ENCODE measurements around the gene MANBA. TPM values are rescaled to one million over a fixed set of nuclear protein-coding genes. Genes with fewer than 3 reads are reported as not detected.

The MANBA gene
- total and polyA plus RNA-seq, 2 of the 13 experiments (the other 11 are each of a cell fraction or from before 2014, with no cell fraction given), result 11.7 to 33.3 TPM

DNA sequence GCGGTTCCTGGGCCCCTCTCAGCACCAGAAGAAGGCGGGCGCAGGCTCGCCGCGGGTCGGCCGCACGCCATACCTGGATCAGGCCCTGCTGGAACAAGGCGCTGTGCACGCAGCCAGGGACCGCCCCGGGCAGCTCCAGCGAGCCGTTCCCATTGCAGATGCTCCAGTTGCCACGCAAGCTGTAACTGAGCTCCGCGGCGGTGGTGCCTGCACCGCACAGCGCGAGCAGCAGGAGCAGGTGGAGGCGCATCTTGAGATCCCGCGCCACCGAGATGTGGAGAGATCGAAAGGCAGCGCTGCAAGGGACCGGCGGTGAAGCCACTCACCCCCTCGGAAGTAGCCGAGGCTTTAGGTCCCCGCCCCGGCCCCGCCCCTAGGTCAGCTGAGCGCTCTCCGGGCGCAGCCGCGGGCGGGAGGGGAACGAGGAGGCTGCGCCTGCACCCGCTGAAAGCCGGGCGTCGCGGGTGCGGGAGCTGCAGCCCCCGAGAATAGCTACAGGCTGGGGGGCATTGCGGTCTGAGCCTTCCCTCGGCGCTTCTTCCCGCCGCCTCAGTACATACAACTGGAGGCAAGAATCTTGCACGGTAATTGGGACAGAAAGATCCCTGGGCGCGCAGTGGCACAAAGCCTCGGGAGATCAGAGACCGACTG lies at the start of gene MANBA (continued):
- peak; percentile 22; the same call in 1 of the 2 replicates for TF ChIP-seq PAXIP1 (CRISPR knock-in tag; conservative IDR thresholded peaks at IDR 0.05)
- no peak for TF ChIP-seq HMGA1 (CRISPR knock-in tag; conservative IDR thresholded peaks at IDR 0.05)
- no peak for TF ChIP-seq ZNF326 (CRISPR knock-in tag; IDR thresholded peaks at IDR 0.05; ENCODE audit: borderline replicate concordance)
- TF ChIP-seq ZBTB38 (CRISPR knock-in tag; IDR thresholded peaks at IDR 0.05), result no peak
- TF ChIP-seq NFRKB (IDR thresholded peaks at IDR 0.05), result no peak
- TF ChIP-seq PHF20 (CRISPR knock-in tag; IDR thresholded peaks at IDR 0.05), result no peak; the same call in 1 of the 2 replicates
- TF ChIP-seq ZNF337 (CRISPR knock-in tag; IDR thresholded peaks at IDR 0.05; ENCODE audit: borderline replicate concordance, low read depth), result no peak
- no peak for TF ChIP-seq CBX2 (IDR thresholded peaks at IDR 0.05; ENCODE audit: low read depth, low read length)
- 0 out of 2 replicates have a peak, but pooled peaks have one; percentile 38 for TF ChIP-seq CBX2 (CRISPR knock-in tag; IDR thresholded peaks at IDR 0.05; ENCODE audit: low read depth)
- TF ChIP-seq ZNF780A (CRISPR knock-in tag; IDR thresholded peaks at IDR 0.05), result no peak
- TF ChIP-seq POLR2AphosphoS2 (IDR thresholded peaks at IDR 0.05; ENCODE audit: low read depth, low read length), result no peak
- peak; percentile 48; the same call in 1 of the 2 replicates for TF ChIP-seq BCL6 (CRISPR knock-in tag; IDR thresholded peaks at IDR 0.05)
- TF ChIP-seq HMG20B (CRISPR knock-in tag; conservative IDR thresholded peaks at IDR 0.05), result 0 out of 2 replicates have a peak, but pooled peaks have one; percentile 43
- TF ChIP-seq PAWR (CRISPR knock-in tag; IDR thresholded peaks at IDR 0.05; ENCODE audit: borderline replicate concordance), result 0 out of 2 replicates have a peak, but pooled peaks have one; percentile 42
- TF ChIP-seq, protein P1, sequence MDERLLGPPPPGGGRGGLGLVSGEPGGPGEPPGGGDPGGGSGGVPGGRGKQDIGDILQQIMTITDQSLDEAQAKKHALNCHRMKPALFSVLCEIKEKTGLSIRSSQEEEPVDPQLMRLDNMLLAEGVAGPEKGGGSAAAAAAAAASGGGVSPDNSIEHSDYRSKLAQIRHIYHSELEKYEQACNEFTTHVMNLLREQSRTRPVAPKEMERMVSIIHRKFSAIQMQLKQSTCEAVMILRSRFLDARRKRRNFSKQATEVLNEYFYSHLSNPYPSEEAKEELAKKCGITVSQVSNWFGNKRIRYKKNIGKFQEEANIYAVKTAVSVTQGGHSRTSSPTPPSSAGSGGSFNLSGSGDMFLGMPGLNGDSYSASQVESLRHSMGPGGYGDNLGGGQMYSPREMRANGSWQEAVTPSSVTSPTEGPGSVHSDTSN (CRISPR knock-in tag; IDR thresholded peaks at IDR 0.05), result no peak
- TF ChIP-seq ZNF414 (CRISPR knock-in tag; IDR thresholded peaks at IDR 0.05), result peak; percentile 53; the same call in 1 of the 2 replicates
- no peak for TF ChIP-seq HNF4A (CRISPR knock-in tag; IDR thresholded peaks at IDR 0.05)
- TF ChIP-seq ZSCAN29 (CRISPR knock-in tag; conservative IDR thresholded peaks at IDR 0.05), result 0 out of 2 replicates have a peak, but pooled peaks have one; percentile 15
- TF ChIP-seq ZBTB2 (CRISPR knock-in tag; IDR thresholded peaks at IDR 0.05; ENCODE audit: low read depth), result no peak
- TF ChIP-seq MBD4 (IDR thresholded peaks at IDR 0.05; ENCODE audit: borderline replicate concordance, low read length), result no peak
- TF ChIP-seq ZNF292 (CRISPR knock-in tag; IDR thresholded peaks at IDR 0.05; ENCODE audit: borderline replicate concordance, low read depth), result peak; percentile 98
- TF ChIP-seq ZNF781 (CRISPR knock-in tag; IDR thresholded peaks at IDR 0.05; ENCODE audit: borderline replicate concordance, not compliant biosample characterization), result no peak
